ENCODE measurements around the gene CEACAM16.

- TF ChIP-seq CTCF (IDR thresholded peaks at IDR 0.05), result no peak
- TF ChIP-seq POLR2A (IDR thresholded peaks at IDR 0.05), result no peak
These were observed 58.2 kb downstream of the CEACAM16 start for GRCh38 chr19:44757057-44757734.
